ENCODE data around the gene MAP3K6.

Gene MAP3K6

DNA sequence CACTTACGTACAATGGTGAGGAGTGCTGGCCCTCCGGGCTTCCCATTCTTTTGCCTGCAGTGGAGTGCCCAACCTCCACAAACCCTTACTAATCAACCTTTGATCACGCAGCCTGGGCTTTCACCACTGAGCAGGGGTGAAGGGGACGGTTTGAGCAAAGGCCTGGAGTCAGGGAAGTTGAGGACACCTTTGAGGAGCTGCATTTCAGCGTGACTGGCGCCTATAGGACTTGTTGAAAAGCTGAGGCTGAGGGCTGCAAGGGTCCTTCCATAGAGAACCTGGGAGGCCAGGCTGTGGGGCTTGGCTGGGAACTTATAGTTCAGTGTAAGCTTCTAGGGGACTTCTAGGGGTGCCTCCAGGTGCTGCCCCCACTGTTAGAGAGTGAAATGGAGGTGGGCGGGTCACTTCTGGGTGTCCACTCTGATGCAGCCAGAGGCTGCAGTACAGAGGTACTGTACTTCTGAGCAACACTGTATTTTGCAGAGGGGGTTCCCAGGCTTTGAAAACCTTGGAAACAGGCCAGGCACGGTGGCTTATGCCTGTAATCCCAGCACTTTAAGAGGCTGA, 15.1 kb downstream of the MAP3K6 start:
- TF ChIP-seq, protein P1, sequence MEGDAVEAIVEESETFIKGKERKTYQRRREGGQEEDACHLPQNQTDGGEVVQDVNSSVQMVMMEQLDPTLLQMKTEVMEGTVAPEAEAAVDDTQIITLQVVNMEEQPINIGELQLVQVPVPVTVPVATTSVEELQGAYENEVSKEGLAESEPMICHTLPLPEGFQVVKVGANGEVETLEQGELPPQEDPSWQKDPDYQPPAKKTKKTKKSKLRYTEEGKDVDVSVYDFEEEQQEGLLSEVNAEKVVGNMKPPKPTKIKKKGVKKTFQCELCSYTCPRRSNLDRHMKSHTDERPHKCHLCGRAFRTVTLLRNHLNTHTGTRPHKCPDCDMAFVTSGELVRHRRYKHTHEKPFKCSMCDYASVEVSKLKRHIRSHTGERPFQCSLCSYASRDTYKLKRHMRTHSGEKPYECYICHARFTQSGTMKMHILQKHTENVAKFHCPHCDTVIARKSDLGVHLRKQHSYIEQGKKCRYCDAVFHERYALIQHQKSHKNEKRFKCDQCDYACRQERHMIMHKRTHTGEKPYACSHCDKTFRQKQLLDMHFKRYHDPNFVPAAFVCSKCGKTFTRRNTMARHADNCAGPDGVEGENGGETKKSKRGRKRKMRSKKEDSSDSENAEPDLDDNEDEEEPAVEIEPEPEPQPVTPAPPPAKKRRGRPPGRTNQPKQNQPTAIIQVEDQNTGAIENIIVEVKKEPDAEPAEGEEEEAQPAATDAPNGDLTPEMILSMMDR (conservative IDR thresholded peaks at IDR 0.05; ENCODE audit: low read depth, low read length), result no peak
- H3K4me3 ChIP-seq (ENCODE audit: low read depth, low read length), result no peak overlapping the region
- DNase-seq (ENCODE audit: low read depth), result no peak

DNA sequence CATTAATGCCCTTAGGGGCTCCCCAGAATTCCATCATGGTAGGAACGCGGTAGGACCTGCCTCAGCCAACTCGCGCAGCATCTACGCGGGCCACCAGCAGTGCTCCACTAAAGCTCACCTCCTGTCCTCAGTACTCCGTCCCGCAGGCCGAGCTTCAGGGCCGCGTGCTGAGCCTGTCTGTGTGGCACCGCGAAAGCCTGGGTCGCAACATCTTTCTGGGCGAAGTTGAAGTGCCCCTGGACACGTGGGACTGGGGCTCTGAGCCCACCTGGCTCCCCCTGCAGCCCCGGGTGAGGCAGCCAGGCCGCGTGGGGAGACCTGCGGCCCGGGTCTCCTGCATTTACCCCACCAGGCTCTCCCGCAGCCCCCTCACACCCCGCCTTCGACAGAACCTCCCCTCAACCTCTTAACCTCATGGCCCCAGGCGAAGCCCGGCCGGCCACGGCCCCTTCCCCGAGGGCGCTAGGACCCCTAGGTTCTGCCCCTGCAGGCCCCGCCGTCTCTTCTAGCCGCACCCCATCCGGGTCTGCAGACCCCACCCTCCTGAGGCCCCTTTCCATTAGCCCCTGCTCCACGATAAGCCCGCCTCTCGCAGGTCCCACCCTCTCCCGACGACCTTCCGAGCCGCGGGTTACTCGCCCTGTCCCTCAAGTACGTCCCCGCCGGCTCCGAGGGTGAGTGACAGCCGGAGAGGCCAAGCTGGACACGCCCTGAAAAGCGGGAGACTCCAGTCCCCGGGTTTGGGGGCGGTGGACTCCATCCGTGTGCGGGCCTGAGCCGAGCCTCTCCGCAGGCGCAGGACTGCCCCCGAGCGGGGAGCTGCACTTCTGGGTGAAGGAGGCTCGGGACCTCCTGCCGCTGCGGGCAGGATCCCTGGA, 15.9 kb downstream of the MAP3K6 start:
- peak; percentile 41 for DNase-seq (ENCODE audit: low read depth)
- H3K4me3 ChIP-seq (ENCODE audit: low read depth, low read length), result peak overlapping the region; percentile 9
- TF ChIP-seq, protein P1 (conservative IDR thresholded peaks at IDR 0.05; ENCODE audit: low read depth, low read length), result peak; percentile 36

DNA sequence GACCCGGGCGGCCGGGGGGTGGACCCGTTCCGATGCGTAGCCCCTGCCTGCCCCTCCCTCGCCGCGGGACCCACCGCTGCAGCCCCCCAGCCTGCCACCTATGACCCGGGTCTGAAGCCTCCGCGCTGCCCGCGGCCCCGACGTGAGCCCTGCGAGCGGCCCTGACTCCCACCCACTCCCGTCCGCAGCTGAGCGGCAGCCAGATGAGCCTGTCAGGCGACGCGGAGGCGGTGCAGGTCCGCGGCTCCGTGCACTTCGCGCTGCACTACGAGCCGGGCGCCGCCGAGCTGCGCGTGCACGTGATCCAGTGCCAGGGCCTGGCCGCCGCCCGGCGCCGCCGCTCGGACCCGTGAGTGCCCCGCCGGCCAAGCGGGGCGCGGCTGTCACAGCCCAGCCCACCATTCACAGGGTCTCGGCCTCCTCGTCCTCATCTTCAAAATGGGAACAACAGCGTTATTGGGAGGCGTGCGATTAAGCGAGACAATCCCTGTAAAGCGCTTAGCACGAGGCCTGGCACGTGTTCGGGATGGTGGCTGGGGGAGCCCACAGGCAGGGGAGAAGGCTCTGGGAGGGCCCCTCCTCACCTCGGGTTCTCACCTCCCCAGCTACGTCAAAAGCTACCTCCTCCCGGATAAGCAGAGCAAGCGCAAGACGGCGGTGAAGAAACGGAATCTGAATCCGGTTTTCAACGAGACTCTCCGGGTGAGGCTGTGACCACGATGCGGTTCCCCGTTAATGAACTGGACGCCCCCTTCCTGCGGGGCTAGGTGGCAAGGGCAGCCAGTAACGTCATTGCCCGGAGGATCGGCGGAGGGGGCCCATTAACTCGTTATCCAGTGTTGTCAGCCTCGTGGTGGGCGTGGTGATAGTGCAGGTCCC, 16.7 kb downstream of the MAP3K6 start:
- TF ChIP-seq, protein P1 (conservative IDR thresholded peaks at IDR 0.05; ENCODE audit: low read depth, low read length), result no peak
- peak overlapping the region; percentile 49 for H3K4me3 ChIP-seq (ENCODE audit: low read depth, low read length)
- peak; percentile 74 for DNase-seq (ENCODE audit: low read depth)

DNA sequence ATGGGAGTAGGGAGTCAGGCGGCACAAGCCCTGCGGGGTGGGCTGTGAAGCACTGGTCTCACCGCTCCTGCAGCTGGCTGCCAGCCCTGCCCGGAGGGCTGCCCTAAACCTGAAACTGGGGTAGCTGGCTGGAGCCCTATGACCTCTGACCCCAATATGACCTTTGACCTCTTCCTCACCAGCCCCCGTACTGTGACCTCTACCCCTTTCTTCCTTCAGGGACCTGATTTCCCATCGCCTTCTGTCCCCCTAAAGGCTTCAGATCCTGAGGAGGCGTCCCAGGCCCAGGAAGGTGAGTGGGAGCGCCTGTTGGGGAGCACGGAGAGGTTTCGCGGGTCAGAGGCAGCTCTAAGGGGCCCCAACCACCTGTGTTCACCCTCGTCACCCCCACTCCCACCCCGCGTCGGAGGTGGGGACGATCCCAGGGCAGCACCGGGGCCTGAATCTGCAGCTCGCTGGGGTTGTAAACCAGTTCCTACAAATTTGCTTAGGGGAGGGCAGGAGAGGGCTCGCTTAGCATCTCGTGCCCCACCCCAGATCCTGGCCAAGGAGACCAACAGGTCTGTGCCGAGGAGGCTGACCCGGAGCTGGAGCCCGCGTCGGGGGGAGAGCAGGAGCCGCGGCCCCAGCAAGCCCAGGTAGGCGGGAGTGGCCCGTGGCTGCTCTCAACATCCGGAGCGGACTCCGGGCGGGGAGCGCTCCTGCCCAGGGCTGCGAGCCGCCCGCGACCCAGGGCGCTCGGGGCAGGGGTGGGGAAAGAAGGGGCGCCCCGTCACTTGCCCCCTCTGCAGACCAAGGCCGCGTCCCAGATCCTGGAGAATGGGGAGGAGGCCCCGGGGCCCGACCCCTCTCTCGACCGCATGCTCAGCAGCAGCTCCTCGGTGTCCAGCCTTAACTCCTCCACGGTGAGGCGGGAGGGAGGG, 17.6 kb downstream of the MAP3K6 start:
- TF ChIP-seq, protein P1 (conservative IDR thresholded peaks at IDR 0.05; ENCODE audit: low read depth, low read length), result no peak
- H3K4me3 ChIP-seq (ENCODE audit: low read depth, low read length), result peak overlapping the region; percentile 49
- no peak for DNase-seq (ENCODE audit: low read depth)

DNA sequence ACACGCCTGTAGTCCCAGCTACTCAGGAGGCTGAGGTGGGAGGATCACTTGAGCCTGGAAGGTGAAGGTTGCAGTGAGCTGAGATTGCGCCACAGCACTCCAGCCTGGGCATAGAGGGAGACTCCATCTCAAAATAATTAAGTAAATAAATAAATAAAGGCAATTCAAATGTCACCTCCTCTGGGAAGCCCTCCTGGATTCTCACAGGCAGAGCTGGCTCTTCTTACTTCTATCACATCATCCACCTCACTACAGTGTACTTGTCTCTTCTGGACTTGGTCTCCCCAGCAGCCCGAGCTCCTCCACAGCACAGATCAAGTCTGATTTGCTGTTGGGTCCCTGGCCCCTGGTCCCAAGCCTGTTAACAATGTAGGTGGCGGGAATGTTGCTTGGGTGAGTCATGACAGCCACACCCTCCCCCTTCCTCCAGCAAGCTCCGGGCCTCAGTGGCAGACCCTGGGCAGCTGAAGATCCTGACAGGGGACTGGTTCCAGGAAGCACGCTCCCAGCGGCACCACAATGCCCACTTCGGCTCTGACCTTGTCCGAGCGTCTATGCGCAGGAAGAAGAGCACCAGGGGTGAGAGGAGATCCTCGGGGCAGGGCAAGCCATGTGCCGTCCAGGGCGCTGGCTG, 19.7 kb downstream of the MAP3K6 start:
- TF ChIP-seq, protein P1 (conservative IDR thresholded peaks at IDR 0.05; ENCODE audit: low read depth, low read length), result no peak
- no peak overlapping the region for H3K4me3 ChIP-seq (ENCODE audit: low read depth, low read length)
- DNase-seq (ENCODE audit: low read depth), result no peak

DNA sequence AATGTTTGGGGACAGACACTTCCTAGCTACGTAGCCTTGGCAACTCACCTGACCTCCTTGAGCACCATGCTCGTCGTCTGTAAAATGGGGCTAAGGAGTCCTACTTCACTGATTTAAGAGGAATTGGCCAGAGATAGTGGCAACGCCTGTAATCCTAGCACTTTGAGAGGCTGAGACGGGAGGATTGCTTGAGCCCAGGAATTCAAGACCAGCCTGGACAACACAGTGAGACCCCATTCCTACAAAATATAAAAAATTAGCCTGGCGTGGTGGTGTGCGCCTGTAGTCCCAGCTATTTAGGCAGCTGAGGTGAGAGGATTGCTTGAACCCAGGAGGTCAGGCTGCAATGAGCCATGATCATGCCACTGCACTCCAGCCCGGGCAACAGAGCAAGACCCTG, 20.4 kb downstream of the MAP3K6 start:
- no peak overlapping the region for H3K4me3 ChIP-seq (ENCODE audit: low read depth, low read length)
- TF ChIP-seq, protein P1 (conservative IDR thresholded peaks at IDR 0.05; ENCODE audit: low read depth, low read length), result no peak
- no peak for DNase-seq (ENCODE audit: low read depth)

Data from choroid plexus epithelial cell (primary cell).